K562 (cell line): ENCODE data around the gene MYO10. TPM values are rescaled to one million over a fixed set of nuclear protein-coding genes. Genes with fewer than 3 reads are reported as not detected.

Experiments used
- ATAC-seq: fragments of 200-7000 bp; cut with Tn5 transposase; 3 replicates; pipeline ENCODE4 v1.9.1; 2020; ENCODE audit warnings: moderate library complexity
- BruUV-seq: library from RNA; stranded (reverse); fragments of 400-500 nt; replicated peaks from 2 replicates; lab custom pipeline; 2021; lab: Mats Ljungman, UMichigan
- CTCF ChIA-PET: fragments of 300-600 bp; formaldehyde crosslinking; extraction: SDS; loops from one replicate; lab custom pipeline; 2021; ENCODE audit warnings: low intra/inter-chr PET ratio; lab: Yijun Ruan, JAX
- POLR2A ChIA-PET: fragments of 300-600, 350-650 bp; sonication (Branson Sonifier 250); formaldehyde crosslinking; extraction: SDS; loops from one replicate; lab custom pipeline; 2021; ENCODE audit warnings: antibody characterized with exemption, inconsistent platforms; lab: Yijun Ruan, JAX
- DNase-seq, 4 experiments: peaks; one replicate each; pipeline versions ENCODE4 v3.0.0 to v3.0.0-alpha.2; 2011 to 2018; ENCODE audit warnings: low spot score in 3 of 4, mixed read lengths in 3 of 4; ENCODE audit errors: extremely low read depth in 1 of 4
- FAIRE-seq: peaks from 2 replicates; lab custom pipeline; 2011; peaks lifted over from hg19 to GRCh38; lab: Jason Lieb, UNC
- H2AFZ ChIP-seq: 2 replicates; pipeline ENCODE4 v1.6.0; 2011; ENCODE audit warnings: low read depth, low read length, control low read depth, inconsistent platforms
- H3K27ac ChIP-seq: fragments of 200-600 bp; 3 replicates; pipeline ENCODE4 v1.8.0; 2011; ENCODE audit warnings: low read depth, mild to moderate bottlenecking, control low read depth, inconsistent platforms, low read length, moderate library complexity, mixed read lengths; ENCODE audit errors: extremely low read depth
- H3K27me3 ChIP-seq, 2 experiments: fragments of 300-600 bp in 1 of 2; 2 replicates in 1 of 2; 3 replicates in 1 of 2; pipeline versions ENCODE4 v1.6.0 to v1.8.0; 2011; ENCODE audit warnings: inconsistent platforms in 2 of 2, low read length in 2 of 2, mild to moderate bottlenecking in 1 of 2, mixed read lengths in 1 of 2, moderate library complexity in 1 of 2; ENCODE audit not compliant: control insufficient read depth in 2 of 2, insufficient read depth in 2 of 2
- H3K36me3 ChIP-seq: fragments of 300-600 bp; 3 replicates; pipeline ENCODE4 v1.8.0; 2011; ENCODE audit warnings: mild to moderate bottlenecking, low read length, inconsistent platforms; ENCODE audit not compliant: control insufficient read depth, insufficient read depth
- H3K4me1 ChIP-seq, 2 experiments: fragments of 200-600 bp in 1 of 2; replicated peaks in 1 of 2; 2 replicates in 1 of 2; 3 replicates in 1 of 2; pipeline versions ENCODE4 v1.5.1 to v1.8.0; 2011; ENCODE audit warnings: inconsistent platforms in 2 of 2, low read length in 2 of 2, mild to moderate bottlenecking in 1 of 2, mixed read lengths in 1 of 2, moderate library complexity in 1 of 2; ENCODE audit not compliant: control insufficient read depth in 2 of 2, insufficient read depth in 2 of 2
- H3K4me2 ChIP-seq: 2 replicates; pipeline ENCODE4 v1.6.1; 2011; ENCODE audit warnings: low read length, control low read depth, inconsistent platforms, mixed read lengths; ENCODE audit not compliant: insufficient read depth
- H3K4me3 ChIP-seq: fragments of 200-600 bp; sonication (generic), shearing (Covaris generic); 2 replicates; pipeline ENCODE4 v1.5.1; 2016; ENCODE audit warnings: control low read depth, inconsistent platforms
- H3K79me2 ChIP-seq: fragments of 200-600 bp; 3 replicates; pipeline ENCODE4 v1.8.0; 2011; ENCODE audit warnings: low read length, inconsistent platforms; ENCODE audit not compliant: control insufficient read depth, insufficient read depth
- H3K9ac ChIP-seq, 2 experiments: 2 replicates each; pipeline versions ENCODE4 v1.6.0 to v1.6.1; 2011; ENCODE audit warnings: low read depth in 2 of 2, low read length in 2 of 2, control low read depth in 1 of 2, inconsistent platforms in 1 of 2, mild to moderate bottlenecking in 1 of 2, mixed read lengths in 1 of 2; ENCODE audit not compliant: insufficient read depth in 1 of 2
- H3K9me1 ChIP-seq: one replicate; pipeline ENCODE4 v1.6.0; 2011; ENCODE audit warnings: inconsistent platforms, mild to moderate bottlenecking, low read length, moderate library complexity; ENCODE audit not compliant: control insufficient read depth, insufficient read depth
- H3K9me3 ChIP-seq: replicated peaks from 2 replicates; pipeline ENCODE4 v1.5.1; 2011; ENCODE audit warnings: low read depth, low read length, inconsistent platforms; ENCODE audit not compliant: control insufficient read depth, insufficient read depth
- H4K20me1 ChIP-seq: replicated peaks from 2 replicates; pipeline ENCODE4 v1.6.1; 2011; ENCODE audit warnings: low read length, inconsistent platforms, mixed read lengths; ENCODE audit not compliant: control insufficient read depth, insufficient read depth
- BDP1 ChIP-seq: IDR thresholded peaks from 3 replicates; pipeline ENCODE4 v1.6.1; 2011; ENCODE audit not compliant: insufficient read length, insufficient read depth
- DACH1 ChIP-seq: fragments of 450-650 bp; IDR thresholded peaks from 2 replicates; pipeline ENCODE4 v1.6.1; 2018; ENCODE audit not compliant: partially characterized antibody
- MLLT1 ChIP-seq, 2 experiments: fragments of 450-650 bp; IDR thresholded peaks; 2 replicates each; pipeline ENCODE4 v1.6.1; 2016
- PHTF2 ChIP-seq: fragments of 250-450 bp; sonication (Bioruptor Pico); IDR thresholded peaks from 2 replicates; pipeline ENCODE4 v1.5.0; 2021; ENCODE audit warnings: mild to moderate bottlenecking
- WHSC1 ChIP-seq: IDR thresholded peaks from one replicate; pipeline ENCODE4 v1.6.1; 2012; ENCODE audit warnings: low read length, control low read depth, inconsistent platforms
- XRCC4 ChIP-seq: IDR thresholded peaks from one replicate; pipeline ENCODE4 v1.6.1; 2011; ENCODE audit not compliant: insufficient read depth, insufficient read length; ENCODE audit errors: extremely low read depth
- ZC3H8 ChIP-seq: fragments of 450-650 bp; IDR thresholded peaks from 2 replicates; pipeline ENCODE4 v1.6.1; 2017
- ZFP1 ChIP-seq: fragments of 450-650 bp; formaldehyde crosslinking; IDR thresholded peaks from 2 replicates; pipeline ENCODE4 v1.4.0; 2020; ENCODE audit warnings: mild to moderate bottlenecking, mixed read lengths
- ZNF224 ChIP-seq: sonication (generic); formaldehyde crosslinking; IDR thresholded peaks from 2 replicates; pipeline ENCODE4 v1.8.0; 2022; ENCODE audit warnings: mild to moderate bottlenecking, missing genetic modification reagents
- ZNF280A ChIP-seq: fragments of 450-650 bp; IDR thresholded peaks from 2 replicates; pipeline ENCODE4 v1.6.1; 2018; ENCODE audit warnings: mild to moderate bottlenecking, low read depth; ENCODE audit not compliant: partially characterized antibody
- ZNF436 ChIP-seq: fragments of 250-450, 450-650 bp; sonication (Bioruptor Pico); formaldehyde crosslinking; IDR thresholded peaks from 2 replicates; pipeline ENCODE4 v1.7.0; 2020; ENCODE audit warnings: mild to moderate bottlenecking
- ZNF507 ChIP-seq: conservative IDR thresholded peaks from 2 replicates; pipeline ENCODE4 v1.6.1; 2017; ENCODE audit warnings: missing genetic modification characterization, missing compliant biosample characterization
- ZNF75A ChIP-seq: fragments of 450-650 bp; formaldehyde crosslinking; IDR thresholded peaks from 2 replicates; pipeline ENCODE4 v1.4.0; 2020; ENCODE audit warnings: mild to moderate bottlenecking
- WGBS: fragments of 100-300 bp; shearing (Covaris generic); methylation state at CpG from one replicate; pipeline ENCODE4 v1.1.6; 2016; ENCODE audit warnings: low coverage, mixed read lengths; ENCODE audit not compliant: insufficient coverage; ENCODE audit errors: missing lambda C conversion rate; 5-methylcytosine and 5-hydroxymethylcytosine counted together
- in situ Hi-C: fragments of 300-500 bp; cut with MboI; formaldehyde crosslinking; loops from 4 replicates; pipeline ENCODE4 v1.15.0; 2018; ENCODE audit warnings: inconsistent platforms, mixed read lengths
- intact Hi-C: fragments of 100-400 bp; cut with micrococcal nuclease; formaldehyde crosslinking; loops from 2 replicates; pipeline ENCODE4 v1.14.2; 2022
- polyA plus RNA-seq, 8 experiments: library from polyadenylated mRNA; depleted of rRNA in 4 of 8; stranded (reverse) in 5 of 8; unstranded in 3 of 8; fragments of >200 nt; fragmentation: Nextera tagmentation in 2 of 8; fragmentation: Illumina TruSeq in 1 of 8; extraction: Ambion mirVana in 2 of 8; extraction: Trizol in 1 of 8; gene quantifications; 2 replicates each; pipeline versions ENCODE4 v1.2.1 to v1.2.3, GENCODE V29; 2011 to 2014; ENCODE audit warnings: inconsistent platforms in 1 of 8, missing spikeins in 1 of 8
- total RNA-seq, 7 experiments: library from RNA; depleted of rRNA in 6 of 7; stranded (reverse); fragments of >200 nt in 6 of 7; fragmentation: Illumina TruSeq in 2 of 7; extraction: Trizol in 2 of 7; gene quantifications; 2 replicates each; pipeline versions ENCODE4 v1.2.1 to v1.2.3, GENCODE V29; 2011 to 2021; ENCODE audit warnings: low replicate concordance in 1 of 7
- TF ChIP-seq, protein P1 (sequence below), 2 experiments: fragments of 450-650 bp; IDR thresholded peaks; 2 replicates each; pipeline ENCODE4 v1.6.1; 2018; ENCODE audit warnings: mild to moderate bottlenecking in 2 of 2, low read depth in 1 of 2; ENCODE audit not compliant: partially characterized antibody in 2 of 2

MYO10 gene
- total and polyA plus RNA-seq, 9 of the 15 experiments (the other 6 are each of a cell fraction or from before 2014, with no cell fraction given) = 0.04 to 0.24 TPM; not detected in 7

DNA sequence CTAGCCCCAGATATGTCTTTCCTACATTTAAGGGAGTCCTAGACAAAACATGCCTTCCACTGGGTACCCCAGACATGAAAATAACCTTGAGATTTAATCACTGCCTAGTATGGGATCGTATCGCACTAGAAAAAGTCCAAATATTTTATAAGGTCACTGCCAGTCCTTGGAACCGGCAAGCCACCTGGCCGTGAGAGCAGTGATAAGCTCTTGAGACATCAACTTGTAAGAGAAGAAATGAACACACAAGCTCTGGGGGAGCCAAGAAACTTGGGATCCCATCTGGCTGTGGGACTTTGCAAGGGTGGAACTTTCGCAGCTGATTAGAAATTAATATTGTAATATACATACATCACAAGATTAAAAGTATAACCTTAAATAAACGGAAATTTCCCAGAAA lies 21.5 kb downstream of the MYO10 start (continued):
- TF ChIP-seq MLLT1 (IDR thresholded peaks at IDR 0.05) = no peak
- TF ChIP-seq ZFP1 (CRISPR knock-in tag) = no peak
- no peak for TF ChIP-seq XRCC4
- TF ChIP-seq, all 486 proteins: peak for 0

- WGBS = under 1% methylated on average over 8 of the region's 8 CpGs
- no peak overlapping the region for H2AFZ ChIP-seq
- CTCF ChIA-PET = no interaction called here
- no peaks in the 10 kb centered on the region for H3K36me3 ChIP-seq
- H3K4me2 ChIP-seq = no peak overlapping the region
- no peaks in the 10 kb centered on the region for H3K79me2 ChIP-seq
- H3K4me3 ChIP-seq = no peak overlapping the region
- no peaks in the 10 kb centered on the region for H3K9me3 ChIP-seq
- DNase-seq (no peak), FAIRE-seq (no peak), ATAC-seq (no peak)
- POLR2A ChIA-PET = interaction anchor here (0.6 kb wide), 1 partner anchor 8 kb away, joined by 3 read pairs; no protein-coding TSS in a partner anchor
- H3K4me1 ChIP-seq = no peaks in the 10 kb centered on the region
- intact Hi-C loops (no loop called here), in situ Hi-C loops (loop anchor here (25.0 kb wide), 1 partner anchor 673 kb away; the partner anchor contains the start of genes TAF11L10, TAF11L7, TAF11L8 and TAF11L9)
- H3K27ac ChIP-seq = no peak overlapping the region
- no peak for TF ChIP-seq BDP1
- no peak for TF ChIP-seq DACH1
- TF ChIP-seq PHTF2 (CRISPR knock-in tag) = no peak
- TF ChIP-seq, protein P1, sequence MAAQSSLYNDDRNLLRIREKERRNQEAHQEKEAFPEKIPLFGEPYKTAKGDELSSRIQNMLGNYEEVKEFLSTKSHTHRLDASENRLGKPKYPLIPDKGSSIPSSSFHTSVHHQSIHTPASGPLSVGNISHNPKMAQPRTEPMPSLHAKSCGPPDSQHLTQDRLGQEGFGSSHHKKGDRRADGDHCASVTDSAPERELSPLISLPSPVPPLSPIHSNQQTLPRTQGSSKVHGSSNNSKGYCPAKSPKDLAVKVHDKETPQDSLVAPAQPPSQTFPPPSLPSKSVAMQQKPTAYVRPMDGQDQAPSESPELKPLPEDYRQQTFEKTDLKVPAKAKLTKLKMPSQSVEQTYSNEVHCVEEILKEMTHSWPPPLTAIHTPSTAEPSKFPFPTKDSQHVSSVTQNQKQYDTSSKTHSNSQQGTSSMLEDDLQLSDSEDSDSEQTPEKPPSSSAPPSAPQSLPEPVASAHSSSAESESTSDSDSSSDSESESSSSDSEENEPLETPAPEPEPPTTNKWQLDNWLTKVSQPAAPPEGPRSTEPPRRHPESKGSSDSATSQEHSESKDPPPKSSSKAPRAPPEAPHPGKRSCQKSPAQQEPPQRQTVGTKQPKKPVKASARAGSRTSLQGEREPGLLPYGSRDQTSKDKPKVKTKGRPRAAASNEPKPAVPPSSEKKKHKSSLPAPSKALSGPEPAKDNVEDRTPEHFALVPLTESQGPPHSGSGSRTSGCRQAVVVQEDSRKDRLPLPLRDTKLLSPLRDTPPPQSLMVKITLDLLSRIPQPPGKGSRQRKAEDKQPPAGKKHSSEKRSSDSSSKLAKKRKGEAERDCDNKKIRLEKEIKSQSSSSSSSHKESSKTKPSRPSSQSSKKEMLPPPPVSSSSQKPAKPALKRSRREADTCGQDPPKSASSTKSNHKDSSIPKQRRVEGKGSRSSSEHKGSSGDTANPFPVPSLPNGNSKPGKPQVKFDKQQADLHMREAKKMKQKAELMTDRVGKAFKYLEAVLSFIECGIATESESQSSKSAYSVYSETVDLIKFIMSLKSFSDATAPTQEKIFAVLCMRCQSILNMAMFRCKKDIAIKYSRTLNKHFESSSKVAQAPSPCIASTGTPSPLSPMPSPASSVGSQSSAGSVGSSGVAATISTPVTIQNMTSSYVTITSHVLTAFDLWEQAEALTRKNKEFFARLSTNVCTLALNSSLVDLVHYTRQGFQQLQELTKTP (IDR thresholded peaks at IDR 0.05; ENCODE audit: low read depth in 1 of 2, partially characterized antibody in 2 of 2) = no peak
- TF ChIP-seq ZNF507 = no peak
- TF ChIP-seq WHSC1 = no peak
- no peak for TF ChIP-seq ZNF280A
- TF ChIP-seq ZNF75A (CRISPR knock-in tag) = no peak
- no peak for TF ChIP-seq ZNF224 (CRISPR knock-in tag)
- TF ChIP-seq ZNF436 (CRISPR knock-in tag) = no peak
- no peak for TF ChIP-seq ZC3H8
- no peaks in the 10 kb centered on the region for H3K9me1 ChIP-seq
- H3K9ac ChIP-seq = no peak overlapping the region
- H3K27me3 ChIP-seq = no peaks in the 10 kb centered on the region
- H4K20me1 ChIP-seq = no peaks in the 10 kb centered on the region
- BruUV-seq = no TSS peak
Observed at GRCh38 chr5:16914108-16914435, 22.0 kb downstream of the MYO10 start.
